A549 (cell line): ENCODE measurements around the gene PPP1R12B.
"Not testable (repeated sequence)": the region's sequence is repeated elsewhere in the genome, so short reads cannot be mapped to it uniquely, and the experiment has no call there.

ENCODE experiments used
- CHD4 ChIP-seq: fragments of 200-600 bp; sonication (generic); IDR thresholded peaks from 2 replicates; pipeline ENCODE4 v1.6.1; 2016; ENCODE audit warnings: antibody characterized with exemption, mild to moderate bottlenecking, borderline replicate concordance
- CTCF ChIP-seq: fragments of >200 bp; sonication (Bioruptor Twin); formaldehyde crosslinking; IDR thresholded peaks from 3 replicates; pipeline ENCODE4 v1.5.1; 2016
- FOSB ChIP-seq: fragments of 250-450 bp; sonication (Bioruptor Pico); IDR thresholded peaks from 2 replicates; pipeline ENCODE4 v1.5.0; 2020; ENCODE audit warnings: mild to moderate bottlenecking, moderate library complexity
- JUN ChIP-seq, 2 experiments: fragments of >200 bp; sonication (Bioruptor Twin); formaldehyde crosslinking; IDR thresholded peaks; 2 replicates in 1 of 2; 3 replicates in 1 of 2; pipeline ENCODE4 v1.6.1; 2016 to 2017
- MAFK ChIP-seq: fragments of 450-650 bp; IDR thresholded peaks from 2 replicates; pipeline ENCODE4 v1.6.1; 2014; ENCODE audit not compliant: partially characterized antibody
- MAZ ChIP-seq: fragments of 150-350 bp; IDR thresholded peaks from 2 replicates; pipeline ENCODE4 v1.6.1; 2014; ENCODE audit warnings: antibody characterized with exemption, low read depth, low read length, borderline replicate concordance
- MYC ChIP-seq: IDR thresholded peaks from 2 replicates; pipeline ENCODE4 v1.6.1; 2012; ENCODE audit warnings: mild to moderate bottlenecking, inconsistent platforms, low read length, improper control_type of control experiment, borderline replicate concordance
- NR3C1 ChIP-seq: fragments of >200 bp; sonication (Bioruptor Twin); formaldehyde crosslinking; IDR thresholded peaks from 3 replicates; pipeline ENCODE4 v1.6.1; 2017
- POLR2A ChIP-seq: IDR thresholded peaks from 2 replicates; pipeline ENCODE4 v1.6.1; 2012; ENCODE audit warnings: mild to moderate bottlenecking, low read length
- TF ChIP-seq, protein P1 (sequence below): IDR thresholded peaks from 2 replicates; pipeline ENCODE4 v1.6.1; 2012

DNA sequence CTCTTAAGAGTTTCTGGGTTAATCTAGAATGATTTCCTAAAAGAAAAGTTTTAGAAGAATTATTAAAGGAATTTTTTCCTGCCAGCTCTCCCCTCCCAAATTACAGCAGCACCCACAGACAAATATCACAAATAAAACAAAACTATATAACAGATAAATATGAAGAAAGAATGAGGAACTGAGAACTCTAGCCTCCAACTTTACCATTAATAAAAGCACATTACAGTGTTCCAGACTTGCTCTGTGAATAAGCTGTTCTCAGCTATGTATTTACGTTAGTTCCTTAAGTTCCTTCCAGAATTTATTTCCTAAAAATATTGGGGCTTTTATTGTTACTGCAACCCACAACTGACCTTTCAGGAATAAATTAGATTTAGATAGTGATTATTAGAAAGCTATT, 168.6 kb downstream of the PPP1R12B start:
- not testable (repeated sequence) for TF ChIP-seq CTCF; POLR2A; JUN (IDR thresholded peaks at IDR 0.05); CHD4; MAFK; MAZ; MYC; NR3C1; FOSB (CRISPR knock-in tag)
- TF ChIP-seq, protein P1, sequence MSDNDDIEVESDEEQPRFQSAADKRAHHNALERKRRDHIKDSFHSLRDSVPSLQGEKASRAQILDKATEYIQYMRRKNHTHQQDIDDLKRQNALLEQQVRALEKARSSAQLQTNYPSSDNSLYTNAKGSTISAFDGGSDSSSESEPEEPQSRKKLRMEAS = not testable (repeated sequence)
